HG03095 (cell line): ENCODE results near the gene SELENOM.
"Not testable (repeated sequence)": the region's sequence is repeated elsewhere in the genome, so short reads cannot be mapped to it uniquely, and the experiment has no call there.

Experiments
- ATAC-seq: cut with Tn5 transposase; IDR thresholded peaks from one replicate; pipeline ENCODE4 v1.9.1; 2021; ENCODE audit warnings: moderate library complexity; ENCODE audit not compliant: unreplicated experiment

SELENOM gene

GRCh38 chr22:31080164-31080847 is 27.1 kb downstream of the SELENOM start:
- no peak for ATAC-seq

- ATAC-seq, result no peak
Observed at GRCh38 chr22:31079095-31079642, 28.2 kb downstream of the SELENOM start.

DNA sequence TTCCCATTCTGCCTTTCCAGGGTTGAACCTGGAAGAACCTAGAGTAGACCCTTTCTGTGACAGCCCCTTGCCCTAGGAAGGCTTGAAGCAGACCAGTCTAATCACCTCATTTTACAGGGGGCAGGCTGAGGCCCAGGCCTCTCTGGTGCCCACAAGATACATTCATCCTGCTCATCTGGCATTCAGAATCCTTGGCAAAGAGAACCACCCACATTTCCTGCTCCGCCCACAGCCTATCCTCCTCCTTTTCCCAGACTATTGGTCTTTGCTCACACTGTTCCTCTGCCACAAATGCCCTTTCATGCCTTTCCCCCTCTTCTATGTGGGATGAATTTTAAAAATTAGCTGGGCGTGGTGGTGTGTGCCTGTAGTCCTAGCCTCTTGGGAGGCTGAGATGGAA is 29.0 kb downstream of the SELENOM start:
- ATAC-seq, result not testable (repeated sequence)

DNA sequence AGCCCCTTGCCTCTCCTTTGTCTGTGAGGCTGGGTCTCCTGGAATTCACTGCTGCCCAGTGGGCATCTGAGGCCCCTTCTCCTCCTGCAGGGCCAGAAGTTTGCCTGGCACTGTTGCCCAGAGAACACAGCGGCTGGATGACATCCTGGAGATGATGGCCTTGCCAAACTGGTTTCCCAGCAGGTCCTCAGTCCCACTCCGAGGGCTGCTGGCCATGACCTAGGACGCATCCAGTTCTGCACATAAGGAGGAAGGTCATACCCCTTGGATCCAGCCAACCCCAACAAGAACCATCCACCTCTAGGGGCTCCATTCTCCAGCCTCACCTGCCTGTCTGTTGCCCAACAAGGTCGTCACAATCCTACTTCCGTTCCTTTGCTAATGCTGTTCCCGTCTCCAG is 29.7 kb downstream of the SELENOM start:
- no peak for ATAC-seq

GRCh38 chr22:31075961-31076360 is 31.4 kb downstream of the SELENOM start:
- ATAC-seq, result no peak

DNA sequence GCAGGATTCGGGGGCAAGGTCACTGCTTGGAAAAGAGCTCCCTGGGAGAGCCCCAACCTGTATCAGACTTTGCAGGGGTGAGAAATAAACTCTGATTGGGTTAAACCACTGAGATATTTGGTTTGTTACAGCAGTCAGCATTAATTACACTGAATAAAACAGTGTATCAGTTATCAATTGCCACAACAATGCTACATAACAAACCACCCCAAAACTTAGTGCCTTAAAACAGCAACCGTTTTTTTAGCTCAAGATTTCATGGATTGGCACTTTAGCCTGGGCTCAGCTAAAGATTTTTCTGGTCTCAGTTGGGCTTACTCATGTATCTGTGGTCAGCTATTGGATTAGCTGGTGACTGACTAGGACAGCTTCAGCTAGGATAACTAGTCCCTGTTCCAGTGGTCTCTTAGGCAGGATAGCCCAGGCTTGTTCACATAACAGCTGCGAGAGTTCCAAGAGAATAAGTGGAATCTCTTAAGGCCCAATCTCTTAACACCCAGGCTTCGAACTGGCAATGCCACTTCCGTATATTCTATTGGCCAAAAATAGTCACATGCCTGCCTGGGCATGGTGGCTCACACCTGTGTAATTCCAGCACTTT is 33.7 kb downstream of the SELENOM start:
- not testable (repeated sequence) for ATAC-seq

DNA sequence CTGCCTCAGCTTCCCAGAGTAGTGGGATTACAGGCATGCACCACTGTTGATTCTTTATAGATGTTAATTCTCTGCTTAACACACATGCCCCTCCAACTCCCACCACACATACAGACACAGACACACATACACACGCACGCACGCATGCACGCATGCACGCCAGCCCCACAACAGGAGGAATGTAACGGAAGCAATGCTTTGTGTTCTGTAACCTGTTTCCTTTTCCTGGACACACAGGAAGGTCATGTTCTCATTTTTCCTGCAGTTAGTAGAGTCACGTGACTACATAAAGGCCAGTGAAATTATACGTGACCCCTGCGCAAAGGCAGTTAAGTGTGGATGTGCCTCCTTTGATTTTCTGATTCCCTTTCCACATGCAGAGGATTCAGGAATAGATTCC is 34.2 kb downstream of the SELENOM start:
- not testable (repeated sequence) for ATAC-seq

- not testable (repeated sequence) for ATAC-seq
Observed at GRCh38 chr22:31069691-31070314, 37.6 kb downstream of the SELENOM start.

- ATAC-seq, result no peak
Observed at GRCh38 chr22:31068970-31069369, 38.4 kb downstream of the SELENOM start.

GRCh38 chr22:31064369-31064768 is 43.0 kb downstream of the SELENOM start:
- no peak for ATAC-seq

DNA sequence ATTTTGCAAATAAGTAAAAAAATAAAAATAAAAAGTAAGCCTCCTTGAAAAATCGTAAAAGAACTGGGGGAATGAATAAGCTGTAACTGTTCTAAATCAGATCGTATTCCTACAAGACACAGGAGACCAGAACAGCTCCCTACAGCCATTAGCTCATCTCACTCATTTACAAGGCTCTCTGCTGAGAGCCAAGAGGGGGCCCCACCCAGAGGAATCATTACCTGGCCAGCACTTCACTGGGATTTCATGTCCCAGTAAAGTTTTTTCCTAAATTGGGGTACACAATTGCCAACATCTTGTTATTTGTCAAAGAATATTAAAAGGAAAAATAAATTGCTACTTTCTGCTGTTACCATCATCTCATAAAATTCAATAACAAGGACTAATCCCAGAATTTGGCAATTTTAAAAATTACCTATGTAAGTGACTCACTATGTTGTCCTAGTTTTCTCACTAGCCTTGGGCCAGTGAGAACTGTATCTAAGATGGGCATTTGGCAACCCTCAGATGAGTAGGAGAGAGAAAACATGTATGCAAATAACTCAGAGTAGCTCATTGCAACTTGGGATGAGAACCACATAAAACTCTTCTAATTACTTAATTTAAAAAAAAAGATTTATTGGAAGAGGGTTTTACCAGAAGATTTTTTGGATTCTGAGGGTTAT is 44.7 kb downstream of the SELENOM start:
- no peak for ATAC-seq

GRCh38 chr22:31059663-31060062 is 47.7 kb downstream of the SELENOM start:
- not testable (repeated sequence) for ATAC-seq

- ATAC-seq, result no peak
Observed at GRCh38 chr22:31056986-31057599, 50.3 kb downstream of the SELENOM start.

GRCh38 chr22:31055635-31056159 is 51.7 kb downstream of the SELENOM start:
- ATAC-seq, result no peak

DNA sequence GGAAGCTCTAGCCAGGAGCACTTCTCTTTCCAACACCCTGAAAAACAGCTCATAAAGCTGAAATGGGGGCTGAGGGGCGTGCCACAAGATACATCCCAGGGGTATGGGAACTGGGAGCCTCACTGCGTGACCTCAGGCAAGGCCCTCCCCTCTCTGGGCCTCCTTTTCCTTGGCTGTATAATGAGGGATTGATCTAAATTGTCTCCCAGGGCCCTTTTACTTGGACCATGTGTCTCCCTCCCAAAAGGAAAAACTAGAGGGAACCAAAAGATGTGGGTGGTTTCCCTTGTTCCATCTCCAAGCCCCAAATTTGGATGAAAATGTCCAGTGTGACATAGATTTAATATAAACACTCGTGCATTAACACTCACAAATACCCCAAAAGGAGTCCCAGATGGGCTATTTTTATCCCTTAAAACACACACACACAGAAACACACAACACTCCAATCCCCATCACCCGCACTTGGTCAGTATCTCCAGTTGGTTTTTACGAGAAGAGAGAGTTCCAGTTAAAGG is 52.2 kb downstream of the SELENOM start:
- ATAC-seq, result no peak
